Measurements from ENCODE around the gene OXCT1.
"Not testable (repeated sequence)": the region's sequence is repeated elsewhere in the genome, so short reads cannot be mapped to it uniquely, and the experiment has no call there.

DNA sequence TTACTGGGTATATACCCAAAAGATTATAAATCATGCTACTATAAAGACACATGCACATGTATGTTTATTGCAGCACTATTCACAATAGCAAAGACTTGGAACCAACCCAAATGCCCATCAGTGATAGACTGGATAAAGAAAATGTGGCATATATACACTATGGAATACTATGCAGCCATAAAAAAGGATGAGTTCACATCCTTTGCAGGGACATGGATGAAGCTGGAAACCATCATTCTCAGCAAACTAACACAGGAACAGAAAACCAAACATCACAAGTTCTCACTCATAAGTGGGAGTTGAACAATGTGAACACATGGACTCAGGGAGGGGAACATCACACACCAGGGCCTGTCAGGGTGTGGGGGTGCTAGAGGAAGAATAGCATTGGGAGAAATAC lies 155.8 kb downstream of the OXCT1 start:
- TF ChIP-seq, protein P1, sequence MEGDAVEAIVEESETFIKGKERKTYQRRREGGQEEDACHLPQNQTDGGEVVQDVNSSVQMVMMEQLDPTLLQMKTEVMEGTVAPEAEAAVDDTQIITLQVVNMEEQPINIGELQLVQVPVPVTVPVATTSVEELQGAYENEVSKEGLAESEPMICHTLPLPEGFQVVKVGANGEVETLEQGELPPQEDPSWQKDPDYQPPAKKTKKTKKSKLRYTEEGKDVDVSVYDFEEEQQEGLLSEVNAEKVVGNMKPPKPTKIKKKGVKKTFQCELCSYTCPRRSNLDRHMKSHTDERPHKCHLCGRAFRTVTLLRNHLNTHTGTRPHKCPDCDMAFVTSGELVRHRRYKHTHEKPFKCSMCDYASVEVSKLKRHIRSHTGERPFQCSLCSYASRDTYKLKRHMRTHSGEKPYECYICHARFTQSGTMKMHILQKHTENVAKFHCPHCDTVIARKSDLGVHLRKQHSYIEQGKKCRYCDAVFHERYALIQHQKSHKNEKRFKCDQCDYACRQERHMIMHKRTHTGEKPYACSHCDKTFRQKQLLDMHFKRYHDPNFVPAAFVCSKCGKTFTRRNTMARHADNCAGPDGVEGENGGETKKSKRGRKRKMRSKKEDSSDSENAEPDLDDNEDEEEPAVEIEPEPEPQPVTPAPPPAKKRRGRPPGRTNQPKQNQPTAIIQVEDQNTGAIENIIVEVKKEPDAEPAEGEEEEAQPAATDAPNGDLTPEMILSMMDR (IDR thresholded peaks at IDR 0.05) = not testable (repeated sequence)
- TF ChIP-seq POLR2A, EP300 (IDR thresholded peaks at IDR 0.05): not testable (repeated sequence)
